MM.1S (cell line): ENCODE results near the gene CCSER1.
"Not testable (repeated sequence)": the region's sequence is repeated elsewhere in the genome, so short reads cannot be mapped to it uniquely, and the experiment has no call there.

Experiments
- EZH2 ChIP-seq: fragments of 300-600 bp; sonication (generic); optimal IDR thresholded peaks from 2 replicates; pipeline ENCODE3; 2017; ENCODE audit warnings: low read depth, mild to moderate bottlenecking, antibody characterized with exemption, low read length, mixed read lengths
- TF ChIP-seq, protein P1 (sequence below): fragments of 300-600 bp; sonication (generic); IDR thresholded peaks from 2 replicates; pipeline ENCODE4 v1.5.1; 2016; ENCODE audit warnings: antibody characterized with exemption, low read length, mixed read lengths

DNA sequence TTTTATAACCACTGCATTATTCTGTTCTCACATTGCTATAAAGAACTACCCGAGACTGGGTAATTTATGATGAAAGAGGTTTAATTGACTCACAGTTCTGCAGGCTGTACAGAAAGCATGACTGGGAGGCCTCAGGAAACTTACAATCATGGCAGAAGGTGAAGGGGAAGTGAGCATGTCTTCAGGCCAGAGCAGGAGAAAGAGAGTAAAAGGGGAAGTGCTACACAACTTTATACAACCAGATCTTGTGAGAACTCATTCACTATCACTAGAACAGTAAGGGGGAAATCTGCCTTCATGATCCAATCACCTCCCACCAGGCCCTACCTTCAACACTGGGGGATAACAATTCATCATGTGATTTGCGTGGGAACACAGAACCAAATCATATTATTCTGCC is 1199.0 kb downstream of the CCSER1 start:
- TF ChIP-seq, protein P1, sequence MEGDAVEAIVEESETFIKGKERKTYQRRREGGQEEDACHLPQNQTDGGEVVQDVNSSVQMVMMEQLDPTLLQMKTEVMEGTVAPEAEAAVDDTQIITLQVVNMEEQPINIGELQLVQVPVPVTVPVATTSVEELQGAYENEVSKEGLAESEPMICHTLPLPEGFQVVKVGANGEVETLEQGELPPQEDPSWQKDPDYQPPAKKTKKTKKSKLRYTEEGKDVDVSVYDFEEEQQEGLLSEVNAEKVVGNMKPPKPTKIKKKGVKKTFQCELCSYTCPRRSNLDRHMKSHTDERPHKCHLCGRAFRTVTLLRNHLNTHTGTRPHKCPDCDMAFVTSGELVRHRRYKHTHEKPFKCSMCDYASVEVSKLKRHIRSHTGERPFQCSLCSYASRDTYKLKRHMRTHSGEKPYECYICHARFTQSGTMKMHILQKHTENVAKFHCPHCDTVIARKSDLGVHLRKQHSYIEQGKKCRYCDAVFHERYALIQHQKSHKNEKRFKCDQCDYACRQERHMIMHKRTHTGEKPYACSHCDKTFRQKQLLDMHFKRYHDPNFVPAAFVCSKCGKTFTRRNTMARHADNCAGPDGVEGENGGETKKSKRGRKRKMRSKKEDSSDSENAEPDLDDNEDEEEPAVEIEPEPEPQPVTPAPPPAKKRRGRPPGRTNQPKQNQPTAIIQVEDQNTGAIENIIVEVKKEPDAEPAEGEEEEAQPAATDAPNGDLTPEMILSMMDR, result not testable (repeated sequence)
- not testable (repeated sequence) for TF ChIP-seq EZH2
